Erythroblast (primary cell): ENCODE data around the gene BICRA.

Source experiments
- GATA1 ChIP-seq: IDR thresholded peaks from 2 replicates; pipeline ENCODE4 v1.6.1; 2011; ENCODE audit warnings: low read depth, mild to moderate bottlenecking, control low read depth, low read length, moderate library complexity
- POLR2A ChIP-seq: IDR thresholded peaks from 2 replicates; pipeline ENCODE4 v1.6.1; 2011; ENCODE audit warnings: mild to moderate bottlenecking, low read length

GRCh38 chr19:47697863-47698609 lies 89.1 kb downstream of the BICRA start:
- TF ChIP-seq POLR2A (no peak), GATA1 (no peak)
